Globus pallidus (tissue), 1 donor: ENCODE measurements around the gene KCNK4.
A peak's percentile ranks its signal among the peaks of the same experiment; 100 is the strongest.

Experiments used
- DNase-seq: peaks from one replicate; pipeline ENCODE4 v3.0.0-alpha.2; 2015; ENCODE audit warnings: low spot score

Gene KCNK4

GRCh38 chr11:64268893-64269539, 22.1 kb upstream of the KCNK4 start:
- peak; percentile 60 for DNase-seq

- DNase-seq = peak; percentile 100
Measured at GRCh38 chr11:64269540-64270220, 21.4 kb upstream of the KCNK4 start.

GRCh38 chr11:64275031-64275800, 15.9 kb upstream of the KCNK4 start:
- DNase-seq = no peak

- DNase-seq = no peak
Measured at GRCh38 chr11:64275841-64276240, 15.3 kb upstream of the KCNK4 start.

GRCh38 chr11:64276653-64277431, 14.3 kb upstream of the KCNK4 start:
- DNase-seq = no peak

GRCh38 chr11:64278576-64279190, 12.4 kb upstream of the KCNK4 start:
- DNase-seq = no peak

GRCh38 chr11:64281957-64282770, 8.9 kb upstream of the KCNK4 start:
- DNase-seq = no peak

- no peak for DNase-seq
Measured at GRCh38 chr11:64283092-64283491, 8.0 kb upstream of the KCNK4 start.

- peak; percentile 96 for DNase-seq
Measured at GRCh38 chr11:64284048-64284961, 6.8 kb upstream of the KCNK4 start, which contains the start of gene BAD. TSS of gene BAD (minus strand) at chr11:64284665. CDS start at chr11:64284368, 297 bp downstream.

- peak; percentile 87 for DNase-seq
Measured at GRCh38 chr11:64284962-64285884, 5.9 kb upstream of the KCNK4 start, which contains the start of gene GPR137. TSS of gene GPR137 (plus strand) at chr11:64285848. CDS start at chr11:64286525, 677 bp downstream.

- DNase-seq = no peak
Measured at GRCh38 chr11:64285885-64286800, 5.0 kb upstream of the KCNK4 start.

GRCh38 chr11:64286801-64287159, 4.3 kb upstream of the KCNK4 start:
- DNase-seq = no peak

- DNase-seq = no peak
Measured at GRCh38 chr11:64287676-64288352, 3.3 kb upstream of the KCNK4 start.

GRCh38 chr11:64288353-64288750, 2.8 kb upstream of the KCNK4 start:
- DNase-seq = no peak

- DNase-seq = no peak
Measured at GRCh38 chr11:64289002-64289564, 2.0 kb upstream of the KCNK4 start.
